GM10248 (cell line): ENCODE measurements around the gene SNCB.

Source experiments
- CTCF ChIA-PET: fragments of 300-600 bp; sonication (Branson Sonifier 250); formaldehyde crosslinking; extraction: SDS; loops from one replicate; lab custom pipeline; 2021; ENCODE audit warnings: antibody characterized with exemption; lab: Yijun Ruan, JAX
- POLR2A ChIA-PET: fragments of 350-650 bp; sonication (Branson Sonifier 250); formaldehyde crosslinking; extraction: SDS; loops from one replicate; lab custom pipeline; 2020; ENCODE audit warnings: antibody characterized with exemption; lab: Yijun Ruan, JAX
- DNase-seq: peaks from one replicate; pipeline ENCODE4 v3.0.0; 2012; ENCODE audit errors: extremely low spot score
- CTCF ChIP-seq: IDR thresholded peaks from 2 replicates; pipeline ENCODE4 v1.5.1; 2012; ENCODE audit warnings: mild to moderate bottlenecking, low read depth; ENCODE audit errors: extremely low read depth, missing control alignments, control extremely low read depth

SNCB gene

GRCh38 chr5:176647843-176648473, 17.6 kb upstream of the SNCB start:
- POLR2A ChIA-PET, result no interaction called here
- no peak for TF ChIP-seq CTCF
- CTCF ChIA-PET, result interaction anchor here (1.9 to 10.1 kb wide), 3 partner anchors 11 to 232 kb away, joined by 8 to 140 read pairs (median 8); partner anchors contain the start of gene CLTB
- no peak for DNase-seq

GRCh38 chr5:176647030-176647842, 16.9 kb upstream of the SNCB start, which contains the start of gene TSPAN17:
Gene TSPAN17, plus strand, starts transcription at chr5:176647484. Its CDS starts 132 bp downstream, at chr5:176647616.
- TF ChIP-seq CTCF, result peak; percentile 50
- ChIA-PET POLR2A (interaction anchor here (1.0 kb wide), 1 partner anchor 110 kb away, joined by 4 read pairs; the partner anchor contains the start of gene RNF44), CTCF (interaction anchor here (0.7 to 10.1 kb wide), 7 partner anchors 12 to 425 kb away, joined by 3 to 140 read pairs (median 5); partner anchors contain the start of genes CLTB, EIF4E1B and SNCB)
- DNase-seq, result peak; percentile 100

- no peak for TF ChIP-seq CTCF
- ChIA-PET CTCF (interaction anchor here (0.8 to 10.1 kb wide), 6 partner anchors 12 to 425 kb away, joined by 3 to 140 read pairs (median 6); partner anchors contain the start of genes CLTB, EIF4E1B and SNCB), POLR2A (interaction anchor here (1.0 kb wide), 1 partner anchor 109 kb away, joined by 4 read pairs; the partner anchor contains the start of gene RNF44)
- DNase-seq, result no peak
These were observed 16.3 kb upstream of the SNCB start for GRCh38 chr5:176646707-176647029.

- no peak for DNase-seq
- TF ChIP-seq CTCF, result no peak
- ChIA-PET CTCF (interaction anchor here (0.8 to 10.1 kb wide), 7 partner anchors 13 to 426 kb away, joined by 3 to 140 read pairs (median 5); partner anchors contain the start of genes CLTB, EIF4E1B and SNCB), POLR2A (no interaction called here)
These were observed 15.8 kb upstream of the SNCB start for GRCh38 chr5:176646049-176646706.

GRCh38 chr5:176644878-176645670, 14.7 kb upstream of the SNCB start:
- no peak for TF ChIP-seq CTCF
- CTCF ChIA-PET, result interaction anchor here (1.0 to 10.1 kb wide), 3 partner anchors 14 to 70 kb away, joined by 3 to 140 read pairs (median 3); partner anchors contain the start of genes EIF4E1B and SNCB
- POLR2A ChIA-PET, result no interaction called here
- no peak for DNase-seq
